SKM-1 treated with dmso at 0.1 percent for 144 hours (cell line): ENCODE measurements around the gene CENPM.

Source experiments
- DNase-seq: peaks from one replicate; lab custom pipeline; 2025; ENCODE audit not compliant: unreplicated experiment; lab: John Stamatoyannopoulos, UW

CENPM gene

DNA sequence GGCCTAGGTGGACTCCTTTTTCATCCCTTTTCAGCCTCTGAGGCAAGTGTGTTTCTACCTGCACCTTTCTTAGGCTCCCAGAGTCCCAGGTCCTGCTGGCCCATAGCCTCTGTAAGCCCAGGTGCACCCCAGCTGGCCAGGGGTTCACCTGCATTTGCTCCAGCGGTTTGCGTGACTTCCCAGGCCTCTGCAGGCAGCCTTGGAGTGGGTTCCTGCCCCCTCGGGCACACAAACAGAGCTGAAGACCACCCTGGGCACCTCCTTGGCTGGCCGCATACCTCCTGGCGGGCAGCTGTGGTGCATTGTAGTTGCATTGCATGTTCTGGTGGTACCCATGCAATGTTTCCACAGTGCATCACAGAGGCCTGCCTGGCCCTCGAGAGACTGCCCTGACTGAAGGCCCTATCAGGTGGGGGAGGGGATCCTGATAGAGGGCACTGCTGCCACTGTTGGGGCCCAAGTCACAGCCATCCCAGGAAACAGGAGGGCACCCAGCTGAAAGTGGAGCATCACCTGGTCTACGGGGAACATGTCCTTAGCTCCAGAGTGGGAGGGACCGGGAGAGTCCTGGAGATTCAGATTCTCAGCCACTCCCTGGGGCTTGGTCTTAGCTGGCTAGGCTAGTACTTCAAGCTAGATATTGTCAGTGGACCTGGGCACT lies 46.2 kb downstream of the CENPM start:
- no peak for DNase-seq

DNA sequence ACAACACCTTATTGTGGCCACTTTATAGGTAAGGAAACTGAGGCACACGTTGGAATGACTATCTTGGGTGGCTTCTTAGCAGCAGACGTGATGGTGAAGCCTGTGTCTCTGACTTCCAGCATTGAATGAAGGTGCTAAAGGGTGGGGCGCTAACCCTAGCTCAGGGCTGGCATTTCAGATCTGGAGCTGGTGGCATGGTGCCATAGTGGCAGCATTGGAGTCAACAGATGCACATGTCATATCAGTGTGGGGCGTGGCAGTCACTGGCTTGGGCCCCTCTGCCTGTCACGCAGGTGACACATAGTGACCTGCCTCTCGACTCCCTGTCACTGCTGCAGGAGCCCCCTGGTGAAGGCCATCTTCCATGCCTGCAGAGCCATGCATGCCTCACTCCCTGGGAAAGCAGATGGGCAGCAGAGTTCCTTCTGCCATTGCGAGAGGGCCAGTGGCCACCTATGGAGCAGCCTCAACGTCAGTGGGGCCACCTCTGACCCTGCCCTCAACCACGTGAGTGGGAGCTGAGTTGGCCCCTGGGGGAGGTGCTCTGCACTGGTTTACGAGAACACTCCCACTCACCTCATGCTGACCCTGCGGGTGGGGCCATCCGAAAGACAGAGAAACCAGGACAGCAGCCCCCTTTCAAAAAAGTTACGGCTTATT lies 46.8 kb downstream of the CENPM start:
- DNase-seq = no peak

DNA sequence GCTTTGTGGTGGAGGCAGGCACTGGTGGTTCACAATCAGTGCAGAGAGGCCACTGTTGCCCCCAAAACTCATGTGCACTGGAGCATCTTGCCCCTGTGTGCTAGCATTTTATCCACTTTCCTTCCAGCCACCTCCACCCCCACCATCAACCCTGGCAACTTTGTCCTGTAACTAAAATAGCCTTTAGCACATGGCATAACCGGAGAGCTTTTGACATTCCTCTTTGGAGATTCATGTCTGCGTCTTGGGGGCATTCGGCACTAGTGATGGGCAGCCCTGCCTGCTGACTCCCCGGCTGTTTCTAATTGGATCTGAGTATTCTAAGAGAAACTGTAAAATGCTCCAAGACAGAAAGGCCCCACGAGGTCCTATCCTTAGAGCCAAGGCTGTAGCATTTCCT lies 47.8 kb downstream of the CENPM start:
- DNase-seq = no peak

DNA sequence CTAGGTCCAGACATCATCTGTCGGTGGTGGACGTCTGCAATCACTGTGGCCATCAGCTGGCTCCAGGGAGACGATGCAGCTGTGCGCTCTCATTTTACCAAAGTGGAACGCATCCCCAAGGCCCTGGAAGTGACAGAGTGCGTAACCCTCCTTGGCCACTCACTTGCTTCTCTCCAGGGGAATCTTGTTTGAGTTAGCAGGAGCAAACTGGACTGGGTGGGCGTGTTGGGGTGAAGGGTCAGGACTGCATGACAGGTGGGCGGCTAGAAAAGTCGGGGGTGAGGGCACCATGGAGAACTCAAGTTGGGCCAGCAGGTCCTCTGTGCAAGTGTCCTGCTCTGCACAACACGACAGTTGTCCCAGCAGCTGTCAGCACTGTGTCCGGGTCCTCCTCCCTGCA lies 48.3 kb downstream of the CENPM start:
- DNase-seq = no peak

DNA sequence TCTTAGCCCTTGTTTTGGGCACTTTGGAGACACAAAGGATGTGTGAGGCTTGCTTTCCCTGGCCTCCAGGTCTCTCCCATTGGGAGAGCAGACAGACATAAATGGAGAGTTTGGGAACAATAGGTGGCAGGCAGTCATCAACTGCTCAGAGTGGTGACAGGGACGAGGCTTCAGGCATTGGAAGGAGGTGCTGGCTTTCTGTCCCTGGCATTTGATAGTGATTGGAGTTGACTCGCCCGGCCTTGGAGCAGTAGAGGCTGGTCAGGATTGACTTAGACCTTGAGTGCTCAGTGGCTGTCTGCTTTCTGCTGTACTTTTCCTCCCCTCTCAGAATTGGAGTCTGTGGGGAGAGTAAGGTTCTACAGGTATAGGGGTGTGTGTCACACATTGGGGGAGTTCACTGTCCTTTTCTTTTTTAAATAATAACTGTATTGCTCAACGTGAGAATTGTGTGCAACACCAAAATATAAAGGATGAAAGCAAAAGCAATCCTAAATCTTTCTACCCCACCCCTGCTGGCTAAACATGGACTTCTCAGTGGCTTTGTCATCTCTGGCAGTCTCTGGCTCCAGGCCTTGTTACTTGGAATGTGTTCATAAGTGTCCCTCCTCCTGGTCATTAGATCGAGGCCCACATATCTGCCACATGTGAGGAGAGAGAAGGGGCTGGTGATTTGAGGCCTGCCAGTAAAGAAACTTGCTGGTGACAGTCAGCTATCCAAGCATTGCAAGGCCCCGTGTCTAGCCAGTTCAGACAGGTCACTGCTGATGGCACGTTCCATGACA lies 53.2 kb downstream of the CENPM start:
- DNase-seq = no peak

DNA sequence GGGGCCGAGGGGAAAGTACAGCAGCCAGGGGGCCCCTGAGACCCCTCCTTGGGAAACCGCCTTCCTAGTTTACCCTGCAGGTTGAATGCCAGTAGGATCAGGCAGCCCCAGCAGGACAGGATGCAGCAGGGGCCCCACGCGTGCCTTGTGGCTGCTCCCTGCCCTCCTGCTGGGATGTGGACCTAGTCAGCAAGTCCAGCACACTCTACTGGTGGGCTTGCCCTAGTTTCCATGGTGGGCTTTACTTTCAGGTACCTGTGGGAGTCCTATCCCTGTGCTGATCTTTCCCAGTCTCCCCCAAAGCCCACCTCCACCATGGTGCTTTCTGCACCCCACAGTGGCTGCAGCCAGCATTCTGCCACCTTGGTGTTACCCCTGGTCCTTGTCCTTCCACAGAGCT lies 54.2 kb downstream of the CENPM start:
- DNase-seq = no peak

DNA sequence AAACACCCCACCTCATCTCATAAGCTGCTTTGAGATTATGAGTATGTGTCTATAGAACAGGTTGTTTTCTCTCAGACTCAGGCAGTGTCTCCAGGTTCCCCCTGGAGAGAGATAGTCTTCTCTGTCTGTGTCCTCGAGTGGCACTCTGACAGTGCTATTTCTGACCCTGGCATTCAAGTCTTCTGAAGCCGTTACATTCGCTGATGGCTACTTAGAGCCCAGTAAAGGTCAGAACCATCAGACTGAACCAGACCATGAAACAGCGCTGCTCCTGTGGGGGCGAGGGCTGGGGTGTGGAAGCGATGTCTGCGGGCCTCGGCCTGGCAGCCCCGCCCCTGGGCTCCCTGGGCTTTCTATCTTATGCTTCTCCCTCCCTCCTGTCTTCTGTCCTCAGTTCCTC lies 55.5 kb downstream of the CENPM start:
- no peak for DNase-seq
